Measurements from ENCODE around the gene TIFAB.

TIFAB gene

GRCh38 chr5:135448791-135449507 is 3.2 kb downstream of the TIFAB start:
- TF ChIP-seq CTCF (IDR thresholded peaks at IDR 0.05) = no peak
- Histone ChIP-seq H3K36me3 (no peaks in the 10 kb centered on the region), H3K27me3 (no peaks in the 10 kb centered on the region), H3K4me1 (ENCODE audit: control insufficient read depth in 1 of 2, insufficient read depth in 1 of 2, low read depth in 1 of 2, low read length in 1 of 2) (no peaks in the 10 kb centered on the region), H3K27ac (no peak overlapping the region), H3K9me3 (no peaks in the 10 kb centered on the region), H3K4me3 (ENCODE audit: low read depth in 1 of 2, low read length in 1 of 2) (no peak overlapping the region)

- Histone ChIP-seq H3K9me3 (no peaks in the 10 kb centered on the region), H3K36me3 (no peaks in the 10 kb centered on the region), H3K4me1 (ENCODE audit: control insufficient read depth in 1 of 2, insufficient read depth in 1 of 2, low read depth in 1 of 2, low read length in 1 of 2) (no peaks in the 10 kb centered on the region), H3K4me3 (ENCODE audit: low read depth in 1 of 2, low read length in 1 of 2) (no peak overlapping the region), H3K27me3 (no peaks in the 10 kb centered on the region), H3K27ac (no peak overlapping the region)
- no peak for TF ChIP-seq CTCF (IDR thresholded peaks at IDR 0.05)
Observed at GRCh38 chr5:135448071-135448739, 3.9 kb downstream of the TIFAB start.

GRCh38 chr5:135447298-135447929 is 4.7 kb downstream of the TIFAB start, which contains the start of gene DCANP1:
Gene DCANP1 (minus strand): TSS chr5:135447348. CDS start chr5:135447108, 240 bp downstream.
- Histone ChIP-seq H3K4me3 (ENCODE audit: low read depth in 1 of 2, low read length in 1 of 2) (no peak within 1 kb of the TSS), H3K9me3 (no peaks in the 10 kb centered on the region), H3K27ac (no peak within 1 kb of the TSS), H3K4me1 (ENCODE audit: control insufficient read depth in 1 of 2, insufficient read depth in 1 of 2, low read depth in 1 of 2, low read length in 1 of 2) (no peaks in the 10 kb centered on the region), H3K27me3 (no peaks in the 10 kb centered on the region), H3K36me3 (no peaks in the 10 kb centered on the region)
- no peak for TF ChIP-seq CTCF (IDR thresholded peaks at IDR 0.05)

- H3K4me1 ChIP-seq (ENCODE audit: control insufficient read depth in 1 of 2, insufficient read depth in 1 of 2, low read depth in 1 of 2, low read length in 1 of 2) = no peaks in the 10 kb centered on the region
- no peaks in the 10 kb centered on the region for H3K36me3 ChIP-seq
- no peak overlapping the region for H3K27ac ChIP-seq
- H3K4me3 ChIP-seq (ENCODE audit: low read depth in 1 of 2, low read length in 1 of 2) = no peak overlapping the region
- H3K27me3 ChIP-seq = no peaks in the 10 kb centered on the region
- no peaks in the 10 kb centered on the region for H3K9me3 ChIP-seq
- TF ChIP-seq CTCF (IDR thresholded peaks at IDR 0.05) = no peak
Observed at GRCh38 chr5:135446615-135447014, 5.5 kb downstream of the TIFAB start.

- Histone ChIP-seq H3K4me3 (ENCODE audit: low read depth in 1 of 2, low read length in 1 of 2) (no peak overlapping the region), H3K4me1 (ENCODE audit: control insufficient read depth in 1 of 2, insufficient read depth in 1 of 2, low read depth in 1 of 2, low read length in 1 of 2) (no peaks in the 10 kb centered on the region), H3K27ac (no peak overlapping the region), H3K27me3 (no peaks in the 10 kb centered on the region), H3K36me3 (no peaks in the 10 kb centered on the region), H3K9me3 (no peaks in the 10 kb centered on the region)
- TF ChIP-seq CTCF (IDR thresholded peaks at IDR 0.05) = no peak
Observed at GRCh38 chr5:135446206-135446605, 5.9 kb downstream of the TIFAB start.

All from neutrophil (primary cell).